ENCODE measurements around the gene CD200R1L.

The CD200R1L gene

GRCh38 chr3:112786881-112787579, 59.6 kb downstream of the CD200R1L start:
- DNase-seq = no peak

GRCh38 chr3:112786002-112786590, 60.6 kb downstream of the CD200R1L start:
- no peak for DNase-seq

GRCh38 chr3:112785321-112786001, 61.2 kb downstream of the CD200R1L start:
- DNase-seq = no peak

GRCh38 chr3:112782491-112782890, 64.2 kb downstream of the CD200R1L start:
- DNase-seq = no peak

GRCh38 chr3:112781599-112781998, 65.1 kb downstream of the CD200R1L start:
- DNase-seq = no peak

GRCh38 chr3:112779558-112780480, 66.8 kb downstream of the CD200R1L start:
- DNase-seq = no peak

GRCh38 chr3:112779011-112779410, 67.7 kb downstream of the CD200R1L start:
- no peak for DNase-seq

GRCh38 chr3:112778353-112778948, 68.2 kb downstream of the CD200R1L start:
- DNase-seq = peak; percentile 50

- DNase-seq = no peak
Measured at GRCh38 chr3:112777811-112778210, 68.9 kb downstream of the CD200R1L start.

- no peak for DNase-seq
Measured at GRCh38 chr3:112776836-112777235, 69.8 kb downstream of the CD200R1L start.

- DNase-seq = no peak
Measured at GRCh38 chr3:112776000-112776399, 70.7 kb downstream of the CD200R1L start.

GRCh38 chr3:112775011-112775742, 71.5 kb downstream of the CD200R1L start:
- DNase-seq = no peak

- no peak for DNase-seq
Measured at GRCh38 chr3:112774293-112774926, 72.3 kb downstream of the CD200R1L start.

- DNase-seq = no peak
Measured at GRCh38 chr3:112773864-112774263, 72.8 kb downstream of the CD200R1L start.

GRCh38 chr3:112770951-112771350, 75.7 kb downstream of the CD200R1L start:
- DNase-seq = no peak

- DNase-seq = no peak
Measured at GRCh38 chr3:112770032-112770626, 76.5 kb downstream of the CD200R1L start.

- DNase-seq = no peak
Measured at GRCh38 chr3:112769286-112769978, 77.2 kb downstream of the CD200R1L start.

GRCh38 chr3:112767777-112768176, 78.9 kb downstream of the CD200R1L start:
- no peak for DNase-seq

GRCh38 chr3:112767177-112767576, 79.5 kb downstream of the CD200R1L start:
- DNase-seq = no peak

Measured in amniotic stem cell (primary cell).